IPS DF 4.7 (cell line): ENCODE data around the gene WDR41.
A peak's percentile ranks its signal among the peaks of the same experiment; 100 is the strongest.
"Not testable (repeated sequence)": the region's sequence is repeated elsewhere in the genome, so short reads cannot be mapped to it uniquely, and the experiment has no call there.

Experiments
- DNase-seq: peaks from one replicate; pipeline ENCODE4 v3.0.0-alpha.2; 2013; ENCODE audit warnings: low spot score; ENCODE audit errors: extremely low read depth

WDR41 gene, protein sequence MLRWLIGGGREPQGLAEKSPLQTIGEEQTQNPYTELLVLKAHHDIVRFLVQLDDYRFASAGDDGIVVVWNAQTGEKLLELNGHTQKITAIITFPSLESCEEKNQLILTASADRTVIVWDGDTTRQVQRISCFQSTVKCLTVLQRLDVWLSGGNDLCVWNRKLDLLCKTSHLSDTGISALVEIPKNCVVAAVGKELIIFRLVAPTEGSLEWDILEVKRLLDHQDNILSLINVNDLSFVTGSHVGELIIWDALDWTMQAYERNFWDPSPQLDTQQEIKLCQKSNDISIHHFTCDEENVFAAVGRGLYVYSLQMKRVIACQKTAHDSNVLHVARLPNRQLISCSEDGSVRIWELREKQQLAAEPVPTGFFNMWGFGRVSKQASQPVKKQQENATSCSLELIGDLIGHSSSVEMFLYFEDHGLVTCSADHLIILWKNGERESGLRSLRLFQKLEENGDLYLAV

DNA sequence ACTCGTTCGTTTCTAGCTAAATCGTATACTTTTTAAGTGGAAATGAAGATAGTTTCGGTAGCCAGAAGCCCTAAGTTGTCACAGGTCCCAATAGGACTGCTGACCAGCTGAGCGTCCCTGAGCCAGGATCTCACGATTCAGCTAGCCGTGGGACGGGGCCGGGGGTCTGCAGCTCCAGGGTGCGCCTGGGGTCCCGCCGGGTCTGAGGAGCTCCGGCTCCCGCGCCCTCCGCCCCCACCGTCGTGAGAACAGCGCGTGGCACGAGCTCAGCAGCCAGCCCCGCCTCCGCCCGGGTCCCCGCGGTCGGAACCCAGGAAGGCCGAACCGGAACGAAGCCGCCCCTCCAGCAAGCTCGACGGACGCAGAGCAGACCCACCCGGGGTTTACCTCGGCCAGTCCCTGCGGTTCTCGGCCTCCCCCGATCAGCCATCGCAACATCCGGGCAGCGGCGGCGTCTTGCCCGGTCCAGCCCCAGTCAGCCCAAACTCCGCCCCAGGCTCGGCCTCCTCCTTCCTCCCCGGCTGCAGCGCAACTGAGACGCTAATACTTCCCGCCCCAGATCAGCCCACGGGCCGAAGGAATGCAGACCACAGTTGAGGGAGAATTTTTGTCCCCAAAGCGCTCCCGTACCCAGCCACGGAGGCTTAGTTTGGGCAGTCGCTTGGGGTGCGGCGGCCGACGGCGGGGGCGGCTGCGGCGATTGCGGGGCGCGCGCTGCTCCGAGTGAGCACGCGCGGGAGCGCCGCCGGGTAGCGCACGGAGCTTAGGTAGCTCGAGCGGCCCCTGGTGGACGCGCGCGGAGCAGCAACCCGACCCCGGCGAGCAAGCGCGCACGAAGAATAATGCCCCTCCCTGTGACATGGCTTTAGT lies at the start of gene WDR41:
Gene WDR41, minus strand, starts transcription at position 534 of the 870 bp plus-strand sequence. Its CDS starts 96 bp downstream, at position 438.
- peak; percentile 51 for DNase-seq

DNA sequence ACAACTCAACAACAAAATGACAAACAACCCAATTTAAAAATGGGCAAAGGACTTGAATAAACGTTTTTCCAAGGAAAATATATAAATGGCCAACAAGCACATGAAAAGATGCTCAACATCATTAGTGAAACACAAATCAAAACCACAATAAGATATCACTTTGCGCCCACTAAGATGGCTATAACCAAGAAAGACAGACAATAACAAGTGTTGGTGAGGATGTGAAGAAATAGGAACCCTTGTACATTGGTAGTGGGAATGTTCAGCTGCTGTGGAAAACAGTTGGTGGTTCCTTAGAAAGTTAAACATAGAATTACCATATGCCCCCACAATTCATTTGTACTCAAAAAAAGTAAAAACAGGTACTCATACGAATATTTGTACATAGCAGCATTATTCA lies 39.2 kb upstream of the WDR41 start:
- no peak for DNase-seq

DNA sequence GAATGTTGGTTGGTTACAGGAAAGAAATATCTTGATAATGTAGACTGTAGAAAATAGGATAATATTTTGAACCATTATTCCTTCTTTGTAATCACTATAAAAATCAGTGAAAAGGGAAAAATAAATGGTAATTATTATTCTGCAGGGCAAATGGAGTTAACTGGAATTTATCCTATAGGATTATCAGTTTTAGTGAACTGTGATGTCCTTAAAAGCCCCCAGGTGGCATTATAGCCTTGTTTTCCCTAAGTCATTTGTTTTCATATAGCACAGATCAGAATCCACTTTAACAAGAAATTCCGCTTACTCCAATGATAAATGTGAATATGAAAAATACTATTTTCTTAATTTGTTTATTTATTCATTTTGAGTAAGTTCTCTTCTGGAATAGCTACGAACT lies 26.2 kb upstream of the WDR41 start:
- no peak for DNase-seq

DNA sequence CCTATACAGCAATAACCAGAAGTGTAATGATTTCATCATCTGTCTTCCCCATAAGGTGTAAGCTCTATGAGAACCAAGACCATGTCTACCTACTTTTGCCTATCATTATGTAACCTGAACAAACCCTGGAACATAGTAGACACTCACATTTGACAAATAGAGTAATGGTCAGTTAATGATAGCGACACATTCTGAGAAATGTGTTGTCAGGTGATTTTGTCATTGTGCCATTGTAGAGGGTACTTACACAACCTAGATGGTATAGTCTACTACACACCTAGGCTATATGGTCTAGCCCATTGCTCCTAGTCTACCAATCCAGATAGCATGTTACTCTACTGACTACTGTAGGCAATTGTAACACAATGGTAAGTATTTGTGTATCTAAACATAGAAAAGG lies 22.3 kb upstream of the WDR41 start:
- no peak for DNase-seq

DNA sequence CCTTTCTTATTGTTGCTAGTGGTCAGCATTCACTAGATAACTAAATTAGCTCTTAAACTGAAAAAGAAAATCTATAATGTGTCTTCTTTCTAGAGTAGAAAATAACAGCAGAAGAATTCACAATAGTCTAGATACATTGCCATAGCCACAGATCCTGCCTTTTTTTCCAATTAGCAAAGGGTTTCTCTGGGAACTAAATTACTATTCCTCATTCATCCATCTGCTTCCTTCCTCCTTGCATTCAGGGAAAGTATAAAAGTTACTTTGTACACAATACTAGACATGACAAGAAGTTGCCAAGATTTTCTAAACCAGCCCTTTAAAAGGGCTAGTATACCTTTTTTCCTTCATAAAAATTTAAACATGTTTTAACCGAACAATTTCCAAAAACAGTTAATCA lies 21.2 kb upstream of the WDR41 start:
- no peak for DNase-seq

DNA sequence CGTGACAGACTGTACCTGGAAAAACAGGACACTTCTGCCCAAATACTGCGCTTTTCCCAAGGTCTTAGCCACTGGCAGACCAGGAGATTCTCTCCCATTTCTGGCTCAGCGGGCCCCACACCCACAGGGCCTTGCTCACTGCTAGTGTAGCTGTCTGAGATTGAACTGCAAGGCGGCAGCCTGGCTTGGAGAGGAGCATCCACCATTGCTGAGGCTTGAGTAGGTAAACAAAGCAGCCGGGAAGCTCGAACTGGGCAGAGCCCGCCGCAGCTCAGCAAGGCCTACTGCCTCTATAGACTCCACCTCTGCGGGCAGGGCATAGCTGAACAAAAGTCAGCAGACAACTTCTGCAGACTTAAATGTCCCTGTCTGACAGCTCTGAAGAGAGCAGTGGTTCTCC lies 9.0 kb upstream of the WDR41 start:
- DNase-seq, result not testable (repeated sequence)

DNA sequence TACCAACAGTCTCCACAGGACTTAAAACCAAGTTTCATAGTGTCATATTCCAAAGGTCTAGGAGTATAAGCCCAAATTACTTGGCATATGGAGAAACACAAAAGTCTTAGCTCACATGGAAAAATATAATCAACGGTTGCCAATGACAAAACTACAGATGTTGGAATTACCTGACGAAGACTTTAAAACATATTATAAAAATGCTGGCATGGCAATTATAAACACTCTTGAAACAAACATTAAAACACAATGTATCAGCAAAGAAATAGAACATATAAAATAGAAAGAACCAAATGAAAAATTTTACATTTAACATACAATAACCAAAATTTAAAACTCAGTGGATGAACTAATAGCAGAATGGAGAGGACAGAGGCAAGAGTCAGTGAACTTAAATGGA lies 7.9 kb upstream of the WDR41 start:
- no peak for DNase-seq

DNA sequence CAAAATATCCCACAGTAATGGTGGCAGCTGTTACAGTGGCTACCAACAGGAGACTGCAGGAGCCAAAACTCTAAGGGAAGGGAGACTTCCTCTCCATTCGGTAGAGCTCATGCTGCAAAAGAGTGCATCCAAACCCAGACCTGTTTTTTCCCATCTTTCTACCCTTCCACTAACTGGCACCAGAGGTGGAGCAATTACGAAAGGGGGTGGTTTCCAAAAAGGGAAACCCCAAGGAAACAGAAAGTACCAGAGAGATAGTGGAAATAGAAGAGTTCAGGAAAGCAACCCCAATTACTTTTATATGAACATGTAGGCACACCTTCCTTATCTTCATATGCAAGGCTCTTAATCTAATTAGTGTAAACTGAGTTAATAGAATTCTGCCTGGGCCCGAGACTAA lies 7.3 kb upstream of the WDR41 start:
- no peak for DNase-seq

DNA sequence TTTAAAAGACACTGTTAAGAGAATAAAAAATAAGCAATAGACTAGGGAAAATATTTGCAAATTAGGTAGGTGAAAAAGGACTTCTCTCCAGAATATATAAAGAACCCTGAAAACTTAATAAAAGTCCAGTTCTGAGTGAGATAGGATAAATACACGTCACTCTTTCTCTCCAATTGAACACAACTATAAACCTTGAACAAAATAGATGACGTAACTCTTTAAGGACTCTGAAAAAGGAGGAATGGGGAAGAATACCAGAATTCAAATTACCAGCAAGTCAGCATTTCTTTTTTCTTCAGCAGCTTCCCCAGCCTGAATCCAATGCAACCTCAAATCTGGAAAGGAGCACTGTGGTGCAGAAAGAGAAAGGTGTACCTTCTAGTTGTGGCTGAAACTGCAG lies 6.8 kb upstream of the WDR41 start:
- no peak for DNase-seq

DNA sequence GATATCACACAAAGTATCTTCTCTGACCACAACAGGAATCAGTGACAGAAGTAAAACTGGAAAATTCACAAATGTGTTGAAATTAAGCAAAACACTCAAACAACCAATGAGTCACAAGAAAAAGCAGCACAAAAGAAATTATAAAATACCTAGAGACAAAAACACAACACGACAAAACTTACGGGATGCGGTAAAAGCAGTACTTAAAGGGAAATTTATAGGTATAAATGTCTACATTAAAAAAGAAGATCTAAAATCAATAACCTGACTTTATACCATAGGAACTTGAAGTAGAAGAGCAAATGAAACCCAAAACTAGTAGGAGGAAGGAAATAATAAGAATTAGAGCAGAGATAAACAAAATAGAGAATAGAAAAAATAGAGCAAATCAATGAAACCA lies 2.8 kb upstream of the WDR41 start:
- no peak for DNase-seq

DNA sequence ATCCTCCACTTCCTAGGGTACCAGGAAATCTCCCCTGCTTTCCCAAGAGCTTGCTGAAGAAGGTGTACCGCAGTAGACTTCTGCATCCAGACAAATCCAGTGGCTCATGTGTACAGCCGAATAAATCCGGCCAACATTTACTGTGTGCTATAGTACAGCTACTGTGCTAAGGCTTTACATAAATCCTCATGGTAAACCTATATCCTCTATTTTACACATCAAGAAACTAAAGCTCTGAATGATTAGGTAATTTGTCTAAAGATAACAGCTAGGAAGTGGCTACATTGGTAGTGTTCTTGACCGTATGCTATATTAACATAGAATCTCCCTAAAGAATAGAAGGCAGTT lies 511 bp upstream of the WDR41 start:
- DNase-seq, result no peak

DNA sequence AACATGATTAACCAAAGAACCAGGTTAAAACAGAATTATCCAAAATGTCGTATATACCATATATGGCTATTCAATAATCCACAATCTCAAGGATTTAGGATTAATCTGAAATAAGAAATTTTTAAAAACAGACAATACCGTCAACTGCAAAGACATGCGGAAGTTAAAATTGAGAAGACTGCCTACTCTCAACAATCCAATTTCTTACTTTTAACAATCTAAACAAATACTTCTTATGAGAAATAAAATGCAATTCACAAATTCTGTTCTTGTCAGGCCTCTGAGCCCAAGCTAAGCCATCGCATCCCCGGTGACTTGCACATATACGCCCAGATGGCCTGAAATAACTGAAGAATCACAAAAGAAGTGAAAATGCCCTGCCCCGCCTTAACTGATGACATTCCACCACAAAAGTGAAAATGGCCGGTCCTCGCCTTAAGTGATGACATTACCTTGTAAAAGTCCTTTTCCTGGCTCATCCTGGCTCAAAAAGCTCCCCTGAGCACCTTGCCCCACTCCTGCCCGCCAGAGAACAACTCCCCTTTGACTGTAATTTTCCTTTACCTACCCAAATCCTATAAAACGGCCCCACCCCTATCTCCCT lies 1.3 kb downstream of the WDR41 start:
- DNase-seq, result not testable (repeated sequence)

DNA sequence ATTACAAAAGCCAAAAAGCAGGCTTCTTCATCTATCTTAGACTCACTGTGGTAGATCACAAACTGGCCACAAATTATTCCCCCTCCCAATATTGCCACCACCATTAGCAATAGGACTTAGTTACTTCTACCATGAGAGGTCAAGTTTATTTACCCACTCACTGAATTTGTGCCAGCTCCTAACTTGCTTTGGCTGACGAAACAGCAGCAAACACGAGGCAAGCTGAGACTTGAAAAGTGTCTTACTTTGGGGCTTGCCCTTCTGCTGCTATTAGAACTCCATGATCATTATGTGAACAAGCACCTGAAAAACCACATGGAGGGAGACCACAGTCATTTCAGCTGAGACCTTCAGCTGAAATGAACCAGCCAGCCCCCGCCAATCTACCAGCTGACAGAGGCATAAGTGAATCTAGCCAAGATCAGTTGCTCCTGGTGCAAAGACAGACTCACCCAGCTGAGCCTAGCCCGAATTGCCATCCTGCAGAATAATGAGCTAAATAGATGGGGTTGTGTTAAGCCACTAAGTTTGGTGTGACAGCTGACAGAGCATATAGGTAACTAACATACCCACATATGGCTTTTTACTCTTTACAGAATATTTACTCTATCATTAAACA lies 5.7 kb downstream of the WDR41 start:
- no peak for DNase-seq

DNA sequence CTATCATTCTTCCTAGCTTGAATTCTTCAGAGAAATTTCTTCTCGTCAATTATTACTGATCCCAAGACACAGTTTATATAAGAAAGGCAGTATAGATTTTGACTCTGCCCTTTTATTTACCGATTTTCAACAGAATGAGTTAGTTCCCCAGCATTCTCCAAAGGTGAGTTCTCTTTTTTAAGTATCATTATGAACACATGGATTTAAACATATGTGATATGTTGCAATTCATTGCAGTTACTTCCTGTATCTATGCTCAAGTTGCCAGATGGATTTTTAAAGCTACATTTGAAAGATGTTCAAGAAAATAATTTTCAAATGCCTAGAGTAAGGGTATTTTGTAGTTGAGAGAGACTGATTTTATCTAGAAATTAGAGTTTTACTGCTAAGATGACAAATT lies 8.4 kb downstream of the WDR41 start:
- no peak for DNase-seq

DNA sequence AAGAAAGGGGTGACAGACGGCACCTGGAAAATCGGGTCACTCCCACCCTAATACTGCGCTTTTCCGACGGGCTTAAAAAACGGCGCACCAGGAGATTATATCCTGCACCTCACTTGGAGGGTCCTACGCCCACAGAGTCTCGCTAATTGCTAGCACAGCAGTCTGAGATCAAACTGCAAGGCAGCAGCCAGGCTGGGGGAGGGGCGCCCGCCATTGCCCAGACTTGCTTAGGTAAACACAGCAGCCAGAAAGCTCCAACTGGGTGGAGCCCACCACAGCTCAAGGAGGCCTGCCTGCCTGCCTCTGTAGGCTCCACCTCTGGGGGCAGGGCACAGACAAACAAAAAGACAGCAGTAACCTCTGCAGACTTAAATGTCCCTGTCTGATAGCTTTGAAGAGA lies 17.1 kb downstream of the WDR41 start:
- DNase-seq, result not testable (repeated sequence)

DNA sequence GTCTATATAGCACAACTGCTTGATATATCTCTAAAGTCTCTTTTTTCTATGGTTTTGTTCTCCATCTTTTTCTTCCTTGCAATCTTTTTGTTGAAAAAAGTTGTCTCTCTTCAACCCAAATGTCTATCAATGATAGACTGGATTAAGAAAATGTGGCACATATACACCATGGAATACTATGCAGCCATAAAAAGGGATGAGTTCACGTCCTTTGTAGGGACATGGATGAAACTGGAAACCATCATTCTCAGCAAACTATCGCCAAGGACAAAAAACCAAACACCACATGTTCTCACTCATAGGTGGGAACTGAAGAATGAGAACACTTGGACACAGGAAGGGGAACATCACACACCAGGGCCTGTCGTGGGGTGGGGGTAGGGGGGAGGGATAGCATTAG lies 23.2 kb downstream of the WDR41 start:
- DNase-seq, result not testable (repeated sequence)

DNA sequence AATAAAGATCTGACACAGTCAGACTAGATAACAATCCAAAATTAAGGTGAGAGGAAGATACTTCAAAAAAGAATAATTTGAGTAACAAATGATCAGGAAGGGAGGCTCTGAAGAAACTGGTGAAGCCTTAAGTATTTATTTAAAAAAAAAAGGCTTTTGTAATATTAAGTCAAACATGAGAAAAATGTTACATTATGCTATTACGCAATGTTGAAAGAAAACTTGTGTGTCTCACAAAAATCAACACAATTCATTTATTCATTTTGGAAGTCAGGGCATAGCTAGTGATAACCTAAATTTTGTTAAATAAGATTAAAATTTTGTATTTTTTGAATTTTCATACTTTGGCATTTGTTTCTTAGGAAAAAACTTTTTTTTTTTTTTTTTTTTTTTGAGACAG lies 28.2 kb downstream of the WDR41 start:
- no peak for DNase-seq

DNA sequence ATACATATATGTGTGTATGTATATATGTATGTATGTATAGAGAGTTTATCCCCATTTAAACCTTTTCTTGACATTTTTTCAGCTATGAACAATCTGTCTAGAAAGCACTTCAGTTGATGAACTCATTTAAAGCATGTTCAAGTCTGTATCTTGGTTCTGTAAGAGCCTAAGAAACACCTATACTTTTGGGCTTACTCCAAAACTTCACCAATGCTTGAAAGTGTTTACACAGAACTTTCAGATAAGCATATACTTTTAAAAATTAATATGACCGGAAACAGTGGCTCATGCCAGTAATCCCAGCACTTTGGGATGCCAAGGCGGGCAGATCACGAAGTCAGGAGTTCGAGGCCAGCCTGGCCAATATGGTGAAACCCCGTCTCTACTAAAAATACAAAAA lies 30.8 kb downstream of the WDR41 start:
- DNase-seq, result no peak

DNA sequence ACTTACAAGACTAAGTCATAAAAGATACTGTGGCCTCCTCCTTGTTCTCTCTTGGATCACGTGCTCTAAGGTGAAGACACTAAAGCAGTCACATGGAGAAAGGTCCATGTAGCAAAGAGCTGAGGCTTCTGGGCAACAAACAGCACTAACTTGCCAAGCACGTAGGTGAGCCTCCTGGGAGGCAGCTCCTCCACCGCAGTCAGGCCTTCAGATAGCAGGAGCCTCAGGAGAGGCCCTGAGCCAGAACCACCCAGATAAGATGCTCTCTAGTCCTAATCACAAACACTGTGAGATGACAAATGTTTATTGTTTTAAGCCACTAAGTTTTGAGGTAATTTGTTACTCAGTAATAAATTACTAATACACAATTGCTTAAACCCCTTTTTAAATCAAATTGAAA lies 38.0 kb downstream of the WDR41 start:
- DNase-seq, result no peak

DNA sequence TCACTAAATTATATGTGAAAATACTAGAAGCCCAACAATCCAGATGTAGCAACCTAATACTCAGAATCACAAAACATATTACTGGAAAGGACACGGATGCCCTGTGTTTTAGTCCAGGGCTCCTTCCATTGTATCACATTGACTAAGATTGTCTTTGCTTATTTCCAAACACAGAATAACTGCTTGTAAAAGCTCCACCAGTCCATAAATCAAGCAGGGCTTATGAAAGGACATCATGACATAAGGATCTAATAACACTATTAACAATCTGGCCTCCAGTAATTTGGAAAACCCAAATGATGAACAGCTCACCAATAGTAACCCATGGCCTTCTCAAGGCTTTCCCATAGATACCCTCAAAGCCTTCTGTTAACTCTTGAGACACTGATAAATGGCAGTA lies 39.8 kb downstream of the WDR41 start:
- DNase-seq, result no peak

DNA sequence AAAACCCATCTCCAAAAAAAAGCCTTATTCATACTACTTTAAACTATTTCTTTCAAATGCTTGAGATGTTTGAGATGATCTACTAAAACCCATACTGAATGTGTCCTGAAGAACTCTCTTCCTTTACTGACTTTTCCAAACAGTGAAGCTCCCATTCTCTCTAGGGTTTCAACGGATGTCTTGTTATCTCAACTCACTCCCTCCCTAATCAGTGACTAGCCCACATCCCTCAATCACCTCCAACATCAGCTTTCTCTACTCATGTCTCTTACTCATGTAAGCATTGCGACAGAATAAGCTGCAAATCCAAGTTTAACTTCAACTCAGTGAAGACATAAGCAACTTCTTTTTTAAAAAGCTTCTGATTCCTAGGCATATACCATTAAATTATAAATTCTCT lies 42.1 kb downstream of the WDR41 start:
- no peak for DNase-seq

DNA sequence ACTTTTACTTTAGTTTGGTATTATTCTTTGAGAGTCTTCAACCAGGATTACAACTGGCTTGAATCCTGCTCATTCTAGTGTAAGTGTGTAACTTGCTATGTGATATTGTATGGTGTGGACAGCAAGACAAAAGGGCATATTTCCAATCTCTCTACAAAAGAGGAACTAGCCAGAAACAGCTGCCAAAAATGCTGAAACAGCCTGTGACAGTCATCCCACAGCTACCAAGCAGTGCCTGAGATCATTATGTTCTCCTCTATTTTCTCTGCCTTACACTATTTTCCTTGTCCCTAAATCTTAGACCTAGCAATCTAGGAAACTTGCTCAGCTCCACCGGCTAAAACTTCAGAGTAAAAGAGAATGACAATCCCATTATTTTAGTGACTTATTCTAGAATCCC lies 42.8 kb downstream of the WDR41 start:
- DNase-seq, result no peak
